Right ventricle myocardium superior (tissue), 1 donor: Measurements from ENCODE around the gene TRPM3. TPM values are rescaled to one million over a fixed set of nuclear protein-coding genes. Genes with fewer than 3 reads are reported as not detected.

Experiments
- ATAC-seq: fragments of 200-7000 bp; cut with Tn5 transposase; one replicate; pipeline ENCODE4 v1.9.1; 2020; ENCODE audit warnings: mild to moderate bottlenecking; ENCODE audit not compliant: poor library complexity
- DNase-seq: peaks from one replicate; pipeline ENCODE4 v3.0.0-alpha.2; 2020
- intact Hi-C: fragments of 100-400 bp; cut with DNase I; formaldehyde crosslinking; loops from one replicate; pipeline ENCODE4 v1.11.2; 2022
- total RNA-seq: library from RNA; stranded (reverse); fragmentation: NEBNext Ultra II Directional; extraction: Animal tissue kit (Norgen Biotek cat#: 25700); gene quantifications from one replicate; pipeline ENCODE4 v1.2.1, GENCODE V29; 2021
- donor health status: DM: no; HTN: yes; CAD: no; lungs with severe emphysema.

Gene TRPM3
- total RNA-seq, 1 donor from 2014 or later: 0.16 TPM

DNA sequence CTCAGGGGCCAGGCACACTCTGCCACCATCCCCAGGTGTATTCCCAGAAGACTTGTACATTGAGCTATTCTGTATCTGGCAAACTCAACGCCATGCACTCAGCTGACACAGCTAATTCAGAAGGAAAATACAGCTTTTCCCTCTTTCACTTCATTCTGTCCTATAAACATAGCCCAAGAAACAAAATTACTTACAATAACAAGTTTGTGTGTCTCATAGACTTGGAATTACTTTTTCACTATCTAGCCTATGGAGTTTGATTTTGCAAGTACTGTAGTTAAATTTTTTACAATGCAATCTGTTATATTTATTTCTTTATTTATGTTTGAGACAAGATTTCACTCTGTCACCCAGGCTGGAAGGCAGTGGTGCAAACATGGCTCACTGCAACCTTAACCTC, 581.9 kb downstream of the TRPM3 start:
- DNase-seq: no peak
- ATAC-seq: no peak
- intact Hi-C loops: no loop called here

- ATAC-seq: peak; percentile 54
- DNase-seq: no peak
- intact Hi-C loops: no loop called here
Observed at GRCh38 chr9:70539001-70539400, 582.4 kb downstream of the TRPM3 start.

- no peak for DNase-seq
- intact Hi-C loops: no loop called here
- ATAC-seq: no peak
Observed at GRCh38 chr9:70537084-70537483, 584.3 kb downstream of the TRPM3 start.

DNA sequence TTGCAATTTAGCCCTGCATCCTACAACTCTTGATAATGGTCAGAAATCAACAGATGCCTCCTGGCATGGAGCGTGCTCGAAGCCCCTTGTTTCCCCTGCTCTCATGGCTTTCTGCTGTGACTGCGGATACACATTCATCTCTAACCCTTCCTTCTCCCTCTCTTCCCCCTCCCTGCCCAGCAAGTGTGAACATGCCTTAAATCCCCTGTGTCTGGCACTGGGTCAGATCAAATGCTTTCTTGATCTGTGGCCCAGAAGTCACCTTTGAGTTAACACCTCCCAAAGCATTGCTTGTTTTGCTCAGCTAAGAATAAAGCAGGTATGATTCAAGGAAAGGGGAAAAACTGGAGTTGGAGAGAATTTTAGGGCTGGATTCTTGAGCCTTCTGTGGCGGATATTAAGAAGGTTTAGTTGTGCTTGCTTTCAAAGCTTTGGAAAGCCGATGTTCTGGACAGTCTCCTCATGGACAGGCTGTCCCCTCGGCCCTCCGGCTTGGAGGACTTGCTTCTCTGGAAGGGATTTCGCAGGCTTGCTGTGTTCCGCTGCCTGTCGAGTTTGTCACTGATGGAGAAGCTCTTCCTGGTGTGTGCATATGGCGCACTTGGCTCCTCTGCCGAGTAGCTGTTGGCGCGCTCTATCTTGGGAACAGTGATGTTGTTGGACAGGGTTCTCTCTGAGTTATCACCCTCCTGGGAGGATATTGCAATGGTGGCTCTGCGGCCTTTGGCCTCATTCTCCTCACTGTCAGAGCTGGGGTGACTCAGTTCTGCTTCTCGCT, 585.7 kb downstream of the TRPM3 start:
- intact Hi-C loops: no loop called here
- DNase-seq: no peak
- no peak for ATAC-seq

DNA sequence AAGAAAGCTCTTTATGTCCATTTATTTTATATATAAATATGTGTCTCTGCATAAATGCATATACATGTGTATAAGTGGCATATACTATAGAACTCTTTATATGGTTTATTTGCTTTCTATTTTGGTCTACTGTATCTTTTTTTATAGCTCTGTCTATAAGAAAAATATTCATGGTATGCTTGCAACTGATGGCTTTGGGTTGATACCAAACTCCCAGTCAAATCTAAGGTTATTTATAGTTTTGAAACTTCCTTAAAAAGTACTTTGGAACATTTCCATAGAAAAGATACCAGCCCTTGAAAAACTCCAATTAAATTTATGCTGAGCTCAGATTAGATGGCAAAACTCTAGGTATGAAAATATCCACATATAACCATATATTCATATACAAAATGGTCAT, 587.0 kb downstream of the TRPM3 start:
- ATAC-seq: no peak
- no peak for DNase-seq
- intact Hi-C loops: no loop called here

- DNase-seq (no peak), ATAC-seq (no peak)
- intact Hi-C loops: no loop called here
Observed at GRCh38 chr9:70534061-70534460, 587.4 kb downstream of the TRPM3 start.

GRCh38 chr9:70533492-70533891, 587.9 kb downstream of the TRPM3 start:
- intact Hi-C loops: no loop called here
- no peak for DNase-seq
- no peak for ATAC-seq

DNA sequence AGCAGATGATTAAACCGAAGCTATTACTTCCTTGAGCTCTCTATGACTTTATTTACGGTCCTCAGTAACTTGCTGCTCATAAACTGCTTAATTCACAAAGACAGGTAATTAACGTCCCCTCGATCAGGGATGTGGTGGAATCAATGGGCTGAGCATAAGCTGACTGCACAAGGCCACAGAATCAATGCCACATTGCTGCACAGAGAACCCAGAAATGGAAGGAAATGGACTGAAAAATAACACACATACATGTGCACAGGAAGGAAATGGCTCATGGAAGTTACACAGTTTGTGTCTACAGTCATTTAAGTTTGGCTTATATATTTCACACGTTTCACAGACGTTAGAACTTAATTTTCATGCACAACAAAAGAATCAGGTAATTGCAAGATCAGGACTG, 588.7 kb downstream of the TRPM3 start:
- no peak for DNase-seq
- intact Hi-C loops: no loop called here
- ATAC-seq: no peak

DNA sequence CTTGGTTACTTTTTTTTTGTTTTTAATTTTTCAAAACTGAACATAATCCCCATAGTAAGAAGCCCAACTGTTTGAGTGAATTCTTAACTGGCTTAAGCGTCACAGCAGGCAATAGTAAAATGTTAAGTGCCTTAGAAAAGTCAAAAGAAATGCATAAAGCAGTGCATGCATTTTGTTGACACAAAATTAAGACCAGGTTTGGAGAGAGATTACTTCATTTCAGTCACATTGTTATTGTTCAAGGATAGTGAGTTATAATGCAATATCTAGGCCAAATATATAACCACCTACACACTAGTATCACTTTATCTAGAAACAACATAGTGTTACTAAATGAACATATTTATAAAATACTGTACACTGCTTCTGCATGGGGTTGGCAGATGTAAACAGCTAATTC, 590.1 kb downstream of the TRPM3 start:
- intact Hi-C loops: no loop called here
- no peak for DNase-seq
- ATAC-seq: no peak

GRCh38 chr9:70530716-70531115, 590.7 kb downstream of the TRPM3 start:
- DNase-seq: no peak
- intact Hi-C loops: no loop called here
- ATAC-seq: no peak

DNA sequence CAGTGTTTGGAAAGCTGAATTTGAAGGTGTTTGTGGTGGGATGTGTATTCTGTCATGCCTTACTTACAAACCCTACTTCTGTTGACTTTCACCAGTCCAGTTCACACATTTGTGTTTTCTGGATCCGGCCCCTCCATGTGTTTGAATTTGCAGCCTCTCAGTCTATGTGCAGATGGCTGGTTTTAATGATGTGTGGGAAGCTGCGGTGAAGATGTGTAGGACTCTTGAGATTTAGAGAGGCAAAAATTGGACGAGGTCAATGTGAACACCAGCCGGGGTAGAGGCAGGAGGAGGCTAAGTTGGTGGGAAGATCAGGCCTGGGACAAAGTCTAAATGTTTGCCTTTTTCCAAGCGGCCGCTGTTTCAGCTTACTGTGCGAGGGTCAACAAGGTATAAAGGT, 591.6 kb downstream of the TRPM3 start:
- no peak for ATAC-seq
- no peak for DNase-seq
- intact Hi-C loops: no loop called here

GRCh38 chr9:70529377-70529776, 592.0 kb downstream of the TRPM3 start:
- DNase-seq: no peak
- no peak for ATAC-seq
- intact Hi-C loops: no loop called here

GRCh38 chr9:70526902-70527301, 594.5 kb downstream of the TRPM3 start:
- no peak for DNase-seq
- intact Hi-C loops: no loop called here
- ATAC-seq: no peak

GRCh38 chr9:70525519-70525918, 595.9 kb downstream of the TRPM3 start:
- ATAC-seq (no peak), DNase-seq (no peak)
- intact Hi-C loops: no loop called here

DNA sequence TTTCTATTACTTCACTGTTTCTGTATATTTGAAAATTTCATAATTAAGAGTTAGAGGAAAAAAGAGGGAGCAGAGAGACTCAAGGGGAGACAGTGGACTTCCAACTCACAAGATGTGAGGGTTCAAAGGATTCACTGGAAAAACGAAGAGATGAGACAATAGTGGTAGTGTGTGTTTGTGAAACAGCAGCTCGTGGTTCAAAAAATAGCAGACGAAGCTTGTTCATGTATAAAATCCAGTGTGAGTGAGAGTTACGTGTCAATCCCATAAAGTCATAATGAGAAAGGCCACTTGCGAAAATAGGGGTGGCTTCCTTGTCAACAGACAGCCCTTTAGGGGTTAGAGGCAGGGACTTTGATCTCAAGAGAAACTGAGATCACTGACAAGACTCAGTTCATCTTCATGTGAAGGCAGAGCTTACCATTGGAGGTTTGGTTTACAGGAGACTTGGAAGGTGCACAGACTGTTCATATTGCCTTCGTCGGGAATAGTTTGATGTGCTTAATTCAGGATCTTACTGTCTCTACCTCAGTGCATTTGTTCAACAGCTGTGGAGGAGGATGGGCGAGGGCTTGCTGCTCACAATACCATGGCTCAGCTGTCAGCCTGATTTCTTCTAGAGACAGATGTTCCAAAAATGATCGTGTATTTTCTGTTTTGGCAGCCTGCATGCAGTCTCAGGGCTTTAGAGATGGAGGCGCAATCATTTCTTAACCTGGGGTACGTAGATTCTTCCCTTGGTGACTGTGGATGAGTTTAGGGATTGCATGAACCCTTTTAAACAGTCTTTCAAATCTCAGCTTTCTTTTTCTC, 601.3 kb downstream of the TRPM3 start:
- intact Hi-C loops: no loop called here
- DNase-seq (no peak), ATAC-seq (no peak)

DNA sequence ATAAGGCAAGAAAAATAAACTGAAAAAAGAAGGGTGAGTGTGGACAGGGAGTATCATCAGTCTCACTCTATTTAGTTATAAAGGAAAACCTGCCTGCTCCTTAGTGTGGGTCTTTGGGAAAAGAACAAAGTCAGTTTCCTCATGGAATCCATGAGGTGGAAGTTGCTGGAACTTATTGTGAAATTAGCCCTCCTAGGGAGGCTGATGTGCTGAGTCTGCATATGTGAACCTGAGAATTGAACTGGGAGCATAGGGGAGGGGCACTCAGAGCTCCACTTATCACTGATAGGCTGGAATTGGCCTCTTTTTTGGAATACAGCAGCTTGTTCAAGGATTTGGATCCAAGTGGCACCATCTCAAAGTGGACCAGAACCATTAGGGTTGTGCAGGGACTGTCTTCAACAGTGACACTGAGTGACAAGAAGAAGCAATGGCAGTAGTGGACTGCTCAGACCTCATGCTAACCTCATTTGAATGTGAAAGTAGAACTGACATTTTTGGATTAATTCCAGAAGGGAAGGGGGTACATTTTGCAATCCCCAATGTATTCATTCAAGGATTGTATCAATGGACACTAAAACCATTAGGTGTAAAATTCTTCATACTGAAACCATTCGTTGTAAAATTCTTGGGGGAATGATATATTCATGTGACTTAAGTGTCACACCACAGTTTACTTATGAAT, 603.4 kb downstream of the TRPM3 start:
- DNase-seq (no peak), ATAC-seq (no peak)
- intact Hi-C loops: no loop called here

GRCh38 chr9:70514273-70514672, 607.1 kb downstream of the TRPM3 start:
- intact Hi-C loops: no loop called here
- DNase-seq: no peak
- no peak for ATAC-seq

- DNase-seq (no peak), ATAC-seq (no peak)
- intact Hi-C loops: no loop called here
Observed at GRCh38 chr9:70511858-70512257, 609.6 kb downstream of the TRPM3 start.

DNA sequence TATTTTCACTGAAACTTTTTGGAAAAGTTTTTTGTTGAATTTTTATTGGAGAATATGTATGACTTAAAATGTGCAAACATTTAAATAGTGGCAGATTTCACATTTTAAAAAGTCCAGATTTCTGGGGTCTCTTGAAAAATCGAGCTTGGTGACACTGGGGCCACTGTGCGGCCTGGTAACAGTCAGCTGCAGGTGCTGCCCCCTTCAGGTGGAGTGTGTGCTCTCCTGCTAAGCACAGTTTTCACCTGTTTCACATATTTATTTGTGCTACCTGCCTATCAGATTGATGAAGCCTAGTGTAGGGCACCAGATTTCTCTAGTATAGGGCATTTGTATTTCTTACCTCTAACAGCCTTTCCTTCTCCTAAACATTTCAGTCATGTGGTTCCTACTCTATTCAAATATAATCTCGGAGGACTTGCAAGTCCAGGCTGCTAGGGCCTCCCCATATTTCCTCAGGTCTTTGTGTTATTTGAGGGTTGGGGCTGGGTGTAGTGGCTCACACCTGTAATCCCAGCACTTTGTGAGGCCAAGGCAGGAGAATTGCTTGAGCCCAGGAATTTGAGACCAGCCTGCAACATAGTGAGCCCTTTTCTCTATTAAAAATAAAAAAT, 611.2 kb downstream of the TRPM3 start:
- DNase-seq (peak; percentile 56), ATAC-seq (peak; percentile 53)
- intact Hi-C loops: no loop called here
